ENCODE data around the gene ICE2. TPM values are rescaled to one million over a fixed set of nuclear protein-coding genes. Genes with fewer than 3 reads are reported as not detected.

The ICE2 gene
- total and polyA plus RNA-seq, 2 experiments from 2014 or later: 64.2 to 64.3 TPM

- TF ChIP-seq CTCF (conservative IDR thresholded peaks at IDR 0.05; ENCODE audit: low read depth in 2 of 2): peak in 1 of 2 experiments; percentile 36; a peak in 3 of 4 replicates
- TF ChIP-seq, protein P1, sequence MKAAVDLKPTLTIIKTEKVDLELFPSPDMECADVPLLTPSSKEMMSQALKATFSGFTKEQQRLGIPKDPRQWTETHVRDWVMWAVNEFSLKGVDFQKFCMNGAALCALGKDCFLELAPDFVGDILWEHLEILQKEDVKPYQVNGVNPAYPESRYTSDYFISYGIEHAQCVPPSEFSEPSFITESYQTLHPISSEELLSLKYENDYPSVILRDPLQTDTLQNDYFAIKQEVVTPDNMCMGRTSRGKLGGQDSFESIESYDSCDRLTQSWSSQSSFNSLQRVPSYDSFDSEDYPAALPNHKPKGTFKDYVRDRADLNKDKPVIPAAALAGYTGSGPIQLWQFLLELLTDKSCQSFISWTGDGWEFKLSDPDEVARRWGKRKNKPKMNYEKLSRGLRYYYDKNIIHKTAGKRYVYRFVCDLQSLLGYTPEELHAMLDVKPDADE (IDR thresholded peaks at IDR 0.05): no peak
- Mint-ChIP-seq H3K27ac (no peak overlapping the region), H3K4me1 (no peaks in the 10 kb centered on the region)
Measured at GRCh38 chr15:60444289-60444912, 34.5 kb downstream of the ICE2 start.

GRCh38 chr15:60442763-60443162 lies 36.2 kb downstream of the ICE2 start:
- H3K4me2 ChIP-seq: no peak overlapping the region
- TF ChIP-seq, protein P1 (IDR thresholded peaks at IDR 0.05): no peak
- no peak for TF ChIP-seq CREB1 (CRISPR knock-in tag; IDR thresholded peaks at IDR 0.05; ENCODE audit: low read depth)
- TF ChIP-seq CTCF (conservative IDR thresholded peaks at IDR 0.05; ENCODE audit: low read depth in 2 of 2): no peak
- no peak for TF ChIP-seq EZH2 (IDR thresholded peaks at IDR 0.05; ENCODE audit: low read depth, unreplicated experiment)
- TF ChIP-seq NANOG (IDR thresholded peaks at IDR 0.05; ENCODE audit: borderline replicate concordance): no peak
- TF ChIP-seq POLR2AphosphoS5 (IDR thresholded peaks at IDR 0.05; ENCODE audit: low read depth): no peak
- no peak for TF ChIP-seq STAT1 (IDR thresholded peaks at IDR 0.05; ENCODE audit: unreplicated experiment)
- TF ChIP-seq, protein P2, sequence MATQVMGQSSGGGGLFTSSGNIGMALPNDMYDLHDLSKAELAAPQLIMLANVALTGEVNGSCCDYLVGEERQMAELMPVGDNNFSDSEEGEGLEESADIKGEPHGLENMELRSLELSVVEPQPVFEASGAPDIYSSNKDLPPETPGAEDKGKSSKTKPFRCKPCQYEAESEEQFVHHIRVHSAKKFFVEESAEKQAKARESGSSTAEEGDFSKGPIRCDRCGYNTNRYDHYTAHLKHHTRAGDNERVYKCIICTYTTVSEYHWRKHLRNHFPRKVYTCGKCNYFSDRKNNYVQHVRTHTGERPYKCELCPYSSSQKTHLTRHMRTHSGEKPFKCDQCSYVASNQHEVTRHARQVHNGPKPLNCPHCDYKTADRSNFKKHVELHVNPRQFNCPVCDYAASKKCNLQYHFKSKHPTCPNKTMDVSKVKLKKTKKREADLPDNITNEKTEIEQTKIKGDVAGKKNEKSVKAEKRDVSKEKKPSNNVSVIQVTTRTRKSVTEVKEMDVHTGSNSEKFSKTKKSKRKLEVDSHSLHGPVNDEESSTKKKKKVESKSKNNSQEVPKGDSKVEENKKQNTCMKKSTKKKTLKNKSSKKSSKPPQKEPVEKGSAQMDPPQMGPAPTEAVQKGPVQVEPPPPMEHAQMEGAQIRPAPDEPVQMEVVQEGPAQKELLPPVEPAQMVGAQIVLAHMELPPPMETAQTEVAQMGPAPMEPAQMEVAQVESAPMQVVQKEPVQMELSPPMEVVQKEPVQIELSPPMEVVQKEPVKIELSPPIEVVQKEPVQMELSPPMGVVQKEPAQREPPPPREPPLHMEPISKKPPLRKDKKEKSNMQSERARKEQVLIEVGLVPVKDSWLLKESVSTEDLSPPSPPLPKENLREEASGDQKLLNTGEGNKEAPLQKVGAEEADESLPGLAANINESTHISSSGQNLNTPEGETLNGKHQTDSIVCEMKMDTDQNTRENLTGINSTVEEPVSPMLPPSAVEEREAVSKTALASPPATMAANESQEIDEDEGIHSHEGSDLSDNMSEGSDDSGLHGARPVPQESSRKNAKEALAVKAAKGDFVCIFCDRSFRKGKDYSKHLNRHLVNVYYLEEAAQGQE (IDR thresholded peaks at IDR 0.05; ENCODE audit: unreplicated experiment): no peak
- no peak for DNase-seq (ENCODE audit: low spot score)
- H3K9me2 ChIP-seq (ENCODE audit: insufficient read depth): no peaks in the 10 kb centered on the region
- H3K27ac Mint-ChIP-seq: no peak overlapping the region
- no peak overlapping the region for H3K4me3 Mint-ChIP-seq
- peaks cover 4% of the 10 kb centered on the region; the same call in 1 of the 2 replicates for H3K36me3 ChIP-seq (ENCODE audit: insufficient read depth)
- no peaks in the 10 kb centered on the region for H3F3A ChIP-seq (replicated peaks; ENCODE audit: low read depth)
- no peaks in the 10 kb centered on the region for H4K20me1 ChIP-seq (replicated peaks; ENCODE audit: insufficient read depth)
- no peaks in the 10 kb centered on the region for H3K27me3 ChIP-seq (ENCODE audit: insufficient read depth)
- no peaks in the 10 kb centered on the region for H3K4me1 Mint-ChIP-seq
- ATAC-seq: no peak
- peak overlapping the region; percentile 26; the same call in 1 of the 2 replicates for H3K27ac ChIP-seq (ENCODE audit: low read depth)
- H3K4me1 ChIP-seq (ENCODE audit: insufficient read depth): no peaks in the 10 kb centered on the region; the same call in 1 of the 2 replicates
- no peaks in the 10 kb centered on the region for H3K27me3 Mint-ChIP-seq (ENCODE audit: insufficient read depth, low read depth, poor library complexity)
- no peak overlapping the region for H3K4me3 ChIP-seq
- H3K79me2 ChIP-seq (replicated peaks; ENCODE audit: insufficient read depth): no peaks in the 10 kb centered on the region
- H2AFZ ChIP-seq: no peak overlapping the region
- no peaks in the 10 kb centered on the region for H3K9me3 Mint-ChIP-seq
- peaks cover 21% of the 10 kb centered on the region; the same call in 2 of the 3 replicates for H3K36me3 Mint-ChIP-seq (ENCODE audit: low read depth)

More at GRCh38 chr15:60444289-60444912, 34.5 kb downstream of the ICE2 start:
- H3F3A ChIP-seq (replicated peaks; ENCODE audit: low read depth): no peaks in the 10 kb centered on the region
- no peaks in the 10 kb centered on the region for H3K79me2 ChIP-seq (replicated peaks; ENCODE audit: insufficient read depth)
- no peak overlapping the region for H3K27ac ChIP-seq (ENCODE audit: low read depth)
- no peaks in the 10 kb centered on the region for H3K27me3 ChIP-seq (ENCODE audit: insufficient read depth)
- H3K4me3 ChIP-seq: no peak overlapping the region
- H3K36me3 Mint-ChIP-seq (ENCODE audit: low read depth): peaks cover 32% of the 10 kb centered on the region; the same call in 2 of the 3 replicates
- H3K4me2 ChIP-seq: no peak overlapping the region
- H3K4me1 ChIP-seq (ENCODE audit: insufficient read depth): no peaks in the 10 kb centered on the region; the same call in 1 of the 2 replicates
- H3K4me3 Mint-ChIP-seq: no peak overlapping the region
- H3K9me3 Mint-ChIP-seq: no peaks in the 10 kb centered on the region
- no peak for ATAC-seq
- H3K9me2 ChIP-seq (ENCODE audit: insufficient read depth): no peaks in the 10 kb centered on the region
- no peaks in the 10 kb centered on the region for H3K27me3 Mint-ChIP-seq (ENCODE audit: insufficient read depth, low read depth, poor library complexity)
- DNase-seq (ENCODE audit: low spot score): no peak
- H3K36me3 ChIP-seq (ENCODE audit: insufficient read depth): 0 out of 2 replicates have a peak, but pooled peaks cover 11% of the 10 kb centered on the region
- H2AFZ ChIP-seq: no peak overlapping the region
- no peaks in the 10 kb centered on the region for H4K20me1 ChIP-seq (replicated peaks; ENCODE audit: insufficient read depth)

All from GM23338 (cell line).